PFSK-1 (cell line): Measurements from ENCODE around the gene NAV2.

Source experiments
- POLR2AphosphoS5 ChIP-seq: IDR thresholded peaks from 2 replicates; pipeline ENCODE4 v1.6.1; 2012; ENCODE audit warnings: low read depth, mild to moderate bottlenecking, control low read depth, low read length, moderate library complexity
- TAF1 ChIP-seq: IDR thresholded peaks from 2 replicates; pipeline ENCODE4 v1.6.1; 2012; ENCODE audit warnings: low read length, control low read depth, borderline replicate concordance; ENCODE audit not compliant: insufficient read depth

GRCh38 chr11:20156876-20157613 is 444.4 kb downstream of the NAV2 start:
- TF ChIP-seq TAF1 (no peak), POLR2AphosphoS5 (no peak)
